ENCODE data around the gene GPAT3. TPM values are rescaled to one million over a fixed set of nuclear protein-coding genes. Genes with fewer than 3 reads are reported as not detected.

GPAT3 gene
- total RNA-seq, 4 donors from 2014 or later, result 2.3 to 7.3 (median 4.5) TPM

DNA sequence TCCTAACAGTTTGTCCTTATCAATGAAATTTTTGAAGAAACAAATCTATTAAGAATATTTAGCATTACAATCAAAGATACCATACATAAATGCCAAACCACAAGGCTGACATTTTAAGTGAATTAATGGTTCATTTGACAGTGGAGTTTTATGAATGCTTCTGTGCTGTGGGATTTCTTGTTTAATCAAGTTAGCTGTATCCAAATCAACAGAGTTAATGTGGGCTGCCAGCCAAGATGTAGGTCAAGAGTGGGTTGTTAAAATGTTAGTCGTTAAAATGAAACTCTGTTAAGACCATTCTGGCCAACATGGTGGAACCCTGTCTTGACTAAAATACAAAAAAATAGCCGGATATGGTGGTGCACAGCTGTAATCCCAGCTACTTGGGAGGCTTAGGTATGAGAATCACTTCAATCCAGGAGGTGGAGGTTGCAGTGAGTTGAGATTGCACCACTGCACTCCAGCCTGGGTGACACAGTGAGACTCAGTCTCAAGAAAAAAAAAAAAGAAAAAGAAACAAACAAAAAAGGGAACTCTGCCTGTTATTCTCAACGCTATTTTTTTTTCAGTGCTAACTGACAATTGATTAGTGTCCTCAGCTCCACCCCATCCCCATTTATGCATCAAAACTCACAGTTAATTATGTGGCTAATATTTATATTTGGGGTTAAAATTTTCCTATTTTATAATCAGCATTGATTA lies 20.2 kb downstream of the GPAT3 start:
- H3K36me3 ChIP-seq, result no peaks in the 10 kb centered on the region
- no peaks in the 10 kb centered on the region for H3K9me3 ChIP-seq
- no peak overlapping the region for H3K4me3 ChIP-seq
- no peaks in the 10 kb centered on the region for H3K27me3 ChIP-seq
- H3K4me1 ChIP-seq, result no peaks in the 10 kb centered on the region
- WGBS, result 81% methylated on average over 3 of the region's 3 CpGs
- DNase-seq (ENCODE audit: low spot score in 2 of 2), result no peak
- no peak overlapping the region for H3K27ac ChIP-seq
- TF ChIP-seq EP300 (IDR thresholded peaks at IDR 0.05) (no peak), POLR2A (IDR thresholded peaks at IDR 0.05) (no peak), POLR2AphosphoS5 (IDR thresholded peaks at IDR 0.05) (no peak)
- TF ChIP-seq, protein P1, sequence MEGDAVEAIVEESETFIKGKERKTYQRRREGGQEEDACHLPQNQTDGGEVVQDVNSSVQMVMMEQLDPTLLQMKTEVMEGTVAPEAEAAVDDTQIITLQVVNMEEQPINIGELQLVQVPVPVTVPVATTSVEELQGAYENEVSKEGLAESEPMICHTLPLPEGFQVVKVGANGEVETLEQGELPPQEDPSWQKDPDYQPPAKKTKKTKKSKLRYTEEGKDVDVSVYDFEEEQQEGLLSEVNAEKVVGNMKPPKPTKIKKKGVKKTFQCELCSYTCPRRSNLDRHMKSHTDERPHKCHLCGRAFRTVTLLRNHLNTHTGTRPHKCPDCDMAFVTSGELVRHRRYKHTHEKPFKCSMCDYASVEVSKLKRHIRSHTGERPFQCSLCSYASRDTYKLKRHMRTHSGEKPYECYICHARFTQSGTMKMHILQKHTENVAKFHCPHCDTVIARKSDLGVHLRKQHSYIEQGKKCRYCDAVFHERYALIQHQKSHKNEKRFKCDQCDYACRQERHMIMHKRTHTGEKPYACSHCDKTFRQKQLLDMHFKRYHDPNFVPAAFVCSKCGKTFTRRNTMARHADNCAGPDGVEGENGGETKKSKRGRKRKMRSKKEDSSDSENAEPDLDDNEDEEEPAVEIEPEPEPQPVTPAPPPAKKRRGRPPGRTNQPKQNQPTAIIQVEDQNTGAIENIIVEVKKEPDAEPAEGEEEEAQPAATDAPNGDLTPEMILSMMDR (IDR thresholded peaks at IDR 0.05), result no peak

DNA sequence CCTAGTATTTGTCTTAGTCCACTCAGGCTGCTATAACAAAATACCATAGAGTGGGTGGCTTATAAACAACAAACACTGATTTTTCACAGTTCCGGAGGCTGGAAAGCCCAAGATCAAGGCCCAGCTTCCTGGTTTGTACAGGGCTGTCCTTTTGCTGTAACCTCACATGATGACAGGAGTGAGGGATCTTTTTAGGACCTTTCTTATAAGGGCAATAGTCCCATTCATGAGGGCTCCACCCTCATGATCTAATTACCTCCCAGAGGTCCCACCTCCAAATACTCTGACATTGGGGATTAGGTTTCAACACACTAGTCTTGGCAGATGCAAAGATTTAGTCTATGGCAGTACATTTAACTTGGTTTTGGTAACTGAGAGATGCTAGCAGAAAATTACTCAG lies 20.9 kb downstream of the GPAT3 start:
- TF ChIP-seq, protein P1 (IDR thresholded peaks at IDR 0.05), result no peak
- TF ChIP-seq POLR2AphosphoS5 (IDR thresholded peaks at IDR 0.05) (no peak), EP300 (IDR thresholded peaks at IDR 0.05) (no peak), POLR2A (IDR thresholded peaks at IDR 0.05) (no peak)
- Histone ChIP-seq H3K27me3 (no peaks in the 10 kb centered on the region), H3K36me3 (no peaks in the 10 kb centered on the region), H3K4me1 (peaks cover 6% of the 10 kb centered on the region), H3K4me3 (no peak overlapping the region), H3K27ac (no peak overlapping the region), H3K9me3 (no peaks in the 10 kb centered on the region)
- 82% methylated on average over 1 of the region's 1 CpG for WGBS
- DNase-seq (ENCODE audit: low spot score in 2 of 2), result no peak

DNA sequence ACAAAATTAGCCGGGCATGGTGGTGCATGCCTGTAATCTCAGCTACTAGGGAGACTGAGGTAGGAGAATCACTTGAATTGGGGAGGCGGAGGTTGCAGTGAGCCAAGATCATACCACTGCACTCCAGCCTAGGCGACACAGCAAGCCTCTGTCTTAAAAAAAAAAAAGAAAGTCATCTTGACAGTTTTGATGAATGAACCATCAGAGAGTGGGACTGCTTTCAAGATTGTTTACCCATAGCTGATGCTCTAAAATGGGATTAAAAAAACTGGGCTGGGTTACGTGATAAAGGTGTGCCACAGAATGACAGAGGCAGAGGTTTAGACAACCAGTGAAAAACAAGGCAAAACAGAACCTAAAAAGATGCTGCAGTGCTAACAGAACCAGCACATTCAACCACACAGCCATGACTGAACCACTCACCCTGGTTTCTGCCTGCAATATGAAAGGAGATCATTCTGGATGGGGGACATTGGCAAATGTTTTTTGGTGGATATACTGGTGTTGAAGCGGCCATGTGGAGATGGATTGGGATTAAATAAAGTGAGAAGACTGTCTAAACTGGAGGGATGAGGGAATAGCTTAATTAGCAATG lies 22.2 kb downstream of the GPAT3 start:
- H3K9me3 ChIP-seq, result no peaks in the 10 kb centered on the region
- 89% methylated on average over 5 of the region's 5 CpGs for WGBS
- no peaks in the 10 kb centered on the region for H3K27me3 ChIP-seq
- H3K4me3 ChIP-seq, result no peak overlapping the region
- no peak overlapping the region for H3K27ac ChIP-seq
- peaks cover 6% of the 10 kb centered on the region for H3K4me1 ChIP-seq
- no peaks in the 10 kb centered on the region for H3K36me3 ChIP-seq
- no peak for DNase-seq (ENCODE audit: low spot score in 2 of 2)
- no peak for TF ChIP-seq POLR2AphosphoS5 (IDR thresholded peaks at IDR 0.05)
- TF ChIP-seq POLR2A (IDR thresholded peaks at IDR 0.05), result no peak
- no peak for TF ChIP-seq EP300 (IDR thresholded peaks at IDR 0.05)
- TF ChIP-seq, protein P1 (IDR thresholded peaks at IDR 0.05), result no peak

DNA sequence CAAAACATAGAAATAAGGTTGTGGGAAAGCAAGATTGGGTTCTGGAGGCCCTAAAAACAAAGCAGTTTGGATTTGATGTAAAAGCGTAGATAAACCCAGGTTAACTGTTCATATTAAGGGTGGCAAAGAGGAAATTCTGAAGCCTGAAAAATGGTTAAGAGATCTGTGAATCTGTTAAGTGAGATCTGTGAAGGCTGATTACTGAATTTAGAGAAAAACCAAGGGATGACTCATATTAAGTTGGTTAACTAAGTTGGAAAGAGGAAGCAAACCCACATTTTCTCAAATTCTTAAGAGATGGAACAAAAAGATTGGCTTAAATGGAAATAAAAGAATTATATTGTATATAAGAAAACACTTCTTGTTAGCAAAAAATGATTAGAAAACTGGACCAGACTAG lies 22.8 kb downstream of the GPAT3 start:
- Histone ChIP-seq H3K27me3 (no peaks in the 10 kb centered on the region), H3K4me3 (no peak overlapping the region), H3K36me3 (no peaks in the 10 kb centered on the region), H3K27ac (no peak overlapping the region), H3K9me3 (no peaks in the 10 kb centered on the region), H3K4me1 (peaks cover 6% of the 10 kb centered on the region)
- TF ChIP-seq EP300 (IDR thresholded peaks at IDR 0.05) (no peak), POLR2A (IDR thresholded peaks at IDR 0.05) (no peak), POLR2AphosphoS5 (IDR thresholded peaks at IDR 0.05) (no peak)
- TF ChIP-seq, protein P1 (IDR thresholded peaks at IDR 0.05), result no peak
- WGBS, result 0% methylated on average over 1 of the region's 1 CpG
- DNase-seq (ENCODE audit: low spot score in 2 of 2), result no peak

DNA sequence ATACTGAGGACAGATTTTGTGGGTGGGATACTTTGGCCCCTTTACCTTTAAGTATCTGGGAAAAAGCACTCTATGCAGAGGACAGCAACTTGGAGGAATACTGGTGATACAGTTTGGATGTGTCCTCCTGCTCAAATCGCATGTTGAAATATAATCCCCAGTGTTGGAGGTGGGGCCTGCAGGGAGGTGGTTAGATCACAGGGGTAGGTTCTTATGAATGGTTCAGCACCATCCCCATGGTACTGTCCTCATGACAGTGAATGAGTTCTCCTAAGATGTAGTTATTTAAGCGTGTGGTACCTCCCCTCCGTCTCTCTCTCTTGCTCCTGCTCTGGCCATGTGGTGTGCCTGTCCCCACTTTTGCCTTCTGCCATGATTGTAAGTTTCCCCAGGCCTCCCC lies 24.6 kb downstream of the GPAT3 start:
- Histone ChIP-seq H3K36me3 (no peaks in the 10 kb centered on the region), H3K27me3 (no peaks in the 10 kb centered on the region), H3K9me3 (no peaks in the 10 kb centered on the region), H3K4me3 (no peak overlapping the region), H3K4me1 (peaks cover 6% of the 10 kb centered on the region), H3K27ac (no peak overlapping the region)
- TF ChIP-seq, protein P1 (IDR thresholded peaks at IDR 0.05), result no peak
- TF ChIP-seq POLR2AphosphoS5 (IDR thresholded peaks at IDR 0.05) (no peak), EP300 (IDR thresholded peaks at IDR 0.05) (no peak), POLR2A (IDR thresholded peaks at IDR 0.05) (no peak)
- DNase-seq (ENCODE audit: low spot score in 2 of 2), result no peak
- 90% methylated on average over 3 of the region's 3 CpGs for WGBS
